GM18868 (cell line): ENCODE measurements around the gene MIB1.

ENCODE experiments used
- ATAC-seq: cut with Tn5 transposase; IDR thresholded peaks from one replicate; pipeline ENCODE4 v1.9.1; 2021; ENCODE audit warnings: mild to moderate bottlenecking, moderate library complexity; ENCODE audit not compliant: unreplicated experiment

MIB1 gene

DNA sequence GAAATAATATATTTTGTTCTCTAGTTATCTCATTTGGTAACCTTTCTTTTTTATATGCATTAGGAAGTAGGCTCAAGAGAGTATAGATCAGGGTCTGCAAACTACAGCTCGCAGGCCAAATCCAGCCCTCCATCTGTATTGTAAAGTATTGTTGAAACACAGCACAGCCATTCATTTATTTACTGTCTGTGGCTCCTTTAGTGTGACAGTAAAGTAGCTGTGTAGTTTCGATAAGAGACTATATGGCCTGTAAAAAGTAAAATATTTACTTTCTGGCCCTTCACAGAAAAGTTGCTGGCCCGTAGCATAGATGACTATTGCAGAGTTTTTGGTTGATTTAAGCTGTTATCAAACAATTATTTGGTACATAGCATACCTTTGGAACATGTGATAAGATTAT lies 67.6 kb downstream of the MIB1 start:
- ATAC-seq, result no peak

DNA sequence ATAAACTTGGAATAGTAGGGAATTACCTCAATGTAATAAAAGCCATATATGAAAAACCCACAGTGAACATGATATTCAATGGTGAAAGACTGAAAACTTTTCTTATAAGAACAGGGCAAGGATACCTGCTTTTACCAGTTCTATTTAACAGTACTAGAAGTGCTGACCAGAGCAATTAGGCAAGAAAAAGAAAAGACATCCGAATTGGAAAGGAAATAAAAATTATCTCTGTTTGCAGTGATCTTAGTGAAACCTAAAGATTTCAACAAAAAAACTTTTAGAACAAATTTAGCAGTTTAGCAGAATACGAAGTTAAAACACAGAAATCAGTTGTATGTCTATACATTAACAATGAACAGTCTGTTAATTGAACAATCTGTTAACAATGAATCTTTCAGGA lies 69.1 kb downstream of the MIB1 start:
- no peak for ATAC-seq

DNA sequence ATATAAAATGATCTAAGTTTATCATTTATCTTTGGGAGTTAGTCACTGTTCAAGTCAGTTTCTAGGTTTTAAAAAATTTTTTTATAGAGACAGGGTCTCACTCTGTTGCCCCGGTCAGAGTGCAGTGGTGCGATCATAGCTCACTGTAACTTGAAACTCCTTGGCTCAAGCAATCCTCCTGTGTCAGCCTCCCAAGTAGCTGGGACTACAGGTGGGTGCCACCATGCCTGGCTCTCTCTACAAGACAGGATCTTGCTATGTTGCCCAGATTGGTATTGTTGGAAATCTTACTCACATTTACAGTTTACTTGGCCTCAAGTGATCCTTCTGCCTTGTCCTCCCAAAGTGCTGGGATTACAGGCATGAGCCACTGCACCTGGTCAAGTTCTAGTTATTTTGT lies 74.5 kb downstream of the MIB1 start:
- no peak for ATAC-seq

DNA sequence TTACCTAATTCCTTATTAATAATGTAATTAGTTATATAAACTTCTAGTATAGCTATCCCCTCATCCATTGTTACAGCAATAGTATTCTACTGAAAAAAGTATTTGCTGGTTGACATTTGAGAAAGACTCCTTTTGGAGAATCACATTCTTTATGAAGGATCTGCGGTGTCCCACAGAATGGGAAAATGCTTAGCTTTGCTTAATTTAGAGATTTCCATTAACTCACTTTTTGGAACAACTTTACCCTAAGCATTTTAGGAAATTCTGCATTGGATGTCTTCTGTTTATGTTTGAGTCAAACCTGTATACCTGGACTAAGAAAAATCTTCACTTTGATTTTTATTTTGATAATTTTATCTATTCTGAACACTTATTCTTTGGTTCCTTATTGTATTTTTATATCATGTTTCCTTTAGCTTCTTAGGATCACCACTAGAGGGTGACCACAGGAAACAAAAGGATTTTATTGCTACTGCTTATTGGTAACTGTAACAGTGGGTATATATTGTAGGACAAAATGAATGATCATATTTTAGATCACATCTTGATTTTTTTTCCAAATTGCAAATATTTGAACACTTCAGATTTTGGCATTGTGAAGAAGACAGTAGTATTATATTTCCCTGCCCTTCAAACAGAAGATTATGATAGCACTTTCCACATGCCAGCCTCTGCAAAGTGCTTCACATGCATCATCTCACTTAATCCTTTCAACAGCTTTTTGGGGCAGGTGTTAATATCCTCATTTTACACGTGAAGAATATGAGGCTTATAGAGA lies 79.6 kb downstream of the MIB1 start:
- ATAC-seq, result no peak

DNA sequence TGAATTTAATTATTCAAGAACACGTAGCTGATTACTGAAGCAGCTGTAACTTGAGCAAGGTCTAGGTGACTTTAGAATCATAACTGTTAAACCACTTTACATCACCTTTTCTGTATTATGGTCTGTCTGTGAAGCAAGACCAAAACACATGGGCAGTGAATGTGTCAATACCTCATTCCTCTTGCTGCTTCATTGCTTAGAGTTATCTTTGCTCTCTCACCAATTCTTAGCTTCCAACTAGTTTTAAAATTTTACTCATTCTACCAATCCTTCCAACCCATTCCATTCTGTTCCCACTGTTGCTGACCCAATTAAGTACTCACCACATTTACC lies 80.2 kb downstream of the MIB1 start:
- no peak for ATAC-seq

DNA sequence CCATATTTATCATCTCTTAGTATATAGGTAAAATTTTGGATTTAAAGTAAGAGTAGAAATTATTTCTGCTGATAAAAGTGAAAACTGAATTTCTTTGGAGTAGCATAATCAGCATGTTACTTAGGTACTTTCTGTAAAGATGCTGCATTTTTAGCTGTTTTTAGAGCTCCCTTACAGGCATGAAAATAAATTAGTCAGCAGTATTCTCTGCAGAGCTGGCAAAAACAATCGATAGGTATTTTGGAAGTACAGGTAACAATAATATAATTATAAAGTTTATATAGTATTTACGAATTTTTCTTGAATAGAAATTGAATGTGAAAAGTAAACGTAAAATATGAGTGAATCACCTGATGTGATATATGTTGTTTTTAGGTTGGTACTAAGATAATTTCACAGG lies 83.3 kb downstream of the MIB1 start:
- ATAC-seq, result no peak

DNA sequence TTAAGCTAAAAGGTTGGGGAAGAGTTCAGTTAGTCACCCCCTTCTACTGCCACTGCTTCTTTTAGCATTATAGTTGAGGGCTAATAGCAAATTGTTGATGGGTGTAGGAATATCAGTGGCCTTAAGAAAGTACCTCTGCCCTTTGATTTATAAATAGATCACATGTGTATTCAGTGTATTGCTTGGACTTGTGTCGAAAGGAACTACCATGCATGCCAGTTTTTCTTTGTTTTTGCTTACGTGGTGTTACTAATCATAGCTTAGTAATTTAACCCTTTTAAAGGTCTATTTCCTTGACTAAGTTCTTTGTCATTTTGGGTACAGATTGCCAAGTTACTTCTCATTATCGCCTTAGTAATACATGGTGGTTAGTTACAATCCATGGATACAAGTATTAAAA lies 85.6 kb downstream of the MIB1 start:
- peak; percentile 40 for ATAC-seq

DNA sequence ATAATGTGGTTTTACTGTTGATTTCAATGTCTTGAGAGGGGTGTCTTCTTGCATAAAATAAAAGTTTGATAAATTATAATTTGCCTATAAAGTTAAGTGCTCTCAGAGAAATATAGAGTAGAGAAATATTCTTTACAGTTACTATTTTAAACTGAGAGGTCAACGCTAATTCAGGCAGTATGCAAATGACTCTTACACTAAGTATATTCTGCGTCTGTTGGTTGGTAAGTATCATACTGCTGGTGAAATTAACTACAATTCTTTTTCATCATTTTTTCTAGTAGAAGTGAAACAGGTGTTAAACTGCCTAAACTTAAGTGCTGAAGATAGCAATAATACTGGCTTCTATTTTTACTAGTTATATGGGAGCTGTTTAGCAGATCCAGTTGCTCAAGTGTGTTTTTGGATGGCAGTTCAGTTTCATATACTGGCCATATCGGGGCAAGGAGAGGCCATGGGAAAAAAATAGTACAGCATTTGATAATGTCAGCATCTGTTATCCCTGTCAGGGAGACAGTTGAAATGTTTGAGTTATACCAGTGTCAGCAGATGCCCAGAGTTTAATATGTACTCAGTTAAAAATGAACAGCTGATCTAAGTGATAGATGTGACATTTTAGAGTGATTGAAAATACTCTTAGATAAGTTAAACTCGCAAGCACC lies 86.2 kb downstream of the MIB1 start:
- ATAC-seq, result peak; percentile 56

DNA sequence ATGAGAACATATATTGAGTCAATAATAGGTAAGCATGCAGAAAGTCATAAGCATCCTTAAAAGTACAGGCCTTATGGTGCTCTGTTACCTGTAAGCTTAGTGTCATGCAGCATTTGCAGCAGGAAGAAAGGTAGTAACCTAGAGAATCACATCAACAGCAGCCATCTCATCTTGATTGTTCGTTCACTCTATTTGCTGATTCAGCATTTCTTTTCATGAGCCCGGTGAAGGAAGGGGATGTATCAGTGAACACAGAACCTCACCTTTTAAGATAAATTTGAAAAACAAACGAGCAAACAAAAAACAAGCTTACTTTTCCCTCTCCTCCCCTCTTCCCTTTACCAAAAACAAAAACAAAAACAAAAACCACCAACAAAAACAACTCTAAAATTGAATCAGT lies 89.9 kb downstream of the MIB1 start:
- ATAC-seq, result no peak

DNA sequence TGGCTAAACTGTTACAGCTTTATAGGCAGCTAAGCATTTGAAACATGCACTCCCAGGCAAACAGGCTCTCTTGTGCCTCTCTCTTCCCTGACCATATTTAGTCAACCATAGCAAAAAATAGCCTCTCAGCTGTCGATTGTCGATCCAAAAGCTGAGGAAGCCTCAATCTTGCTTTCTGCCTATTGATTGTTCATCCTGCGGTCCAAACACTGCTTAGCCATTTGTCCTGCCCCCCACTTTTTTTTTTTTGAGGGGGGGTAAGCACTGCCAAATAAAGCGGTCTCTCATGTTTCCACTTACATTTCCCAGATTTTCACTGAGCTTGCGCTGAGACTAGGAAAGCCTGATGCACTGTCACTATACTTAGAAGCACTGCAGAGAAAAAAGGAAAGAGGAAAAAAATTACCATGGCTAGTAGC lies 90.8 kb downstream of the MIB1 start:
- no peak for ATAC-seq

DNA sequence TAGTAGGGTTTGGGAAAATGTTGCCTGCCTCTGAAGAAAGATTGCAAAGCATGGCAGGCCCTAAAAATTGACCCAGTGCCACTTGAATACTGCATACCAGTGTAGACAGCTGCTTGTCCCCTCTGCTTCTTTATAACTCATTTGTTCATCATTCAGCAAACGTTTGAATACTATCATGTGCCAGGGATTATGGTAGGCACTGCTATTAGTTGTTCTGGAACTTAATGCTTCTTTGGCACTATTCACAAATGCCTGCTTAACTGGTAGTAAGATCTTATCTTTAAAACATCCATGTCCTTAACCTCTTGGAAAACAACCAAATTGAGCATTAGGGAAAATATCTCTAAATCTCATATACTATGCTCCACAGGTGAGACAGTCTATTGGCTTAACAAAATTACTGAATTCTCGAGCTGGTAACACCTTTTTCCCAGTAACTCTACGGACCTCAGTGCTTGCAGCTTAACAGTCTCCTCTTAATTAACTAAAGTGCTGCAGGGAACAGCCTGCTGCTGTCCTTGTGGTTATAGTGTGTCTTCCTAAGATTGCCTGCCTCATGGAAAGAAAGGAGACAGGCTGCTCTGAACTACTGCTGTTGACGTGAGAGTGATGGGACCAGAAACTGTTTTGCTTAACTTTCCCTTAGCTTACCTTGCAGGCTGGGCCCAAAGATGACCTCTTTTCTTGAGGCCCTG lies 93.2 kb downstream of the MIB1 start:
- no peak for ATAC-seq

DNA sequence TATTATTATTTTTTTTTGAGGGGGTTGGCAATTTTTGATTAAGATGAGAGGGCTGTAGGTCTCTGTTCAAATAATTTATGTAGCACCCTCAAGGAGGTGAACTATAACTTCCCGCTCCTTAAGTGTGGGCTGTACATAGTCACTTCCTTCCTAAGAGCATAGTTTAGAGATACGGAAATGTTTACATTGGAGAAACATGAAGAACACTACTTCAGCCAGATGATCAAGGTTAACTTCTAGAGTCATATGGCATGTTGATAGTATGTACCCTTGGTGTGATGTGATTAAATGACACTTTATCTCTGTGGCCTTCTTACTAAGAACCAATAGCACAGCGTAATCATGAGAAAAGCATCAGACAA lies 93.7 kb downstream of the MIB1 start:
- ATAC-seq, result no peak

DNA sequence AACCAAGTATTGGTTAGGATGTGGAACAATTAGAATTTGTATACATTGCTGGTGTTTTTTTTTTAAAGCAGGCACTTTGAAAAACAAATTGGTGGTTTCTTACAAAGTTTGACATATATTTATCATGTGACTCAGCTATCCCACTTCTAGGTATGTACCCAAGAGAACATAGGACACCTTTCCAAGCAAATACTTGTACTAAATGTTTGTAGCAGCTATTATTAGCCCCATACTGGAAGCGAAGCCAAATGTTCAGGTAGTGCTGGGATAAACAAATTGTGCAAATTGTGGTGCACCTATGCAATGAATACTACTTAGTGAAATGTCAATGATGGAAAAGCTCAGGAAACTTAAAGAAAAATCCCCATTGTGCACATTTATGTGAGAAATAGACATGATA lies 101.0 kb downstream of the MIB1 start:
- no peak for ATAC-seq

DNA sequence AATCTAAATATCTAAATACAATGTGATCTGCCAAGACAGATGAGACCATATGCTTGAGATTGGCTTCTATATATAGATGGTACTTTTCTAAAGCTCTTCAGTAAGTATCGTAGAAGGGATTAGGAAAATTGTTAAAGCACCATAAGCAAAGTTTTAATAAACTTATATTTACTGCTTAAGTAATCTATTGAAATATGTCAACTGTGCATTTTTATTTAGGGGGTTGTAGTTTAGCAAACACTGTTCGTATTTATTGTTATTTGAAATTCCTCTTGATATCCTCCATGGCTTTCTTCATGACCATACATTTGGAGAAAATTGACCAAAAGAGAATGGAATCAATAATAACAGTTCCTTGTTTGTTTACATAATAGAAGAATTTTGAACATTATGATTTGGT lies 102.7 kb downstream of the MIB1 start:
- no peak for ATAC-seq

DNA sequence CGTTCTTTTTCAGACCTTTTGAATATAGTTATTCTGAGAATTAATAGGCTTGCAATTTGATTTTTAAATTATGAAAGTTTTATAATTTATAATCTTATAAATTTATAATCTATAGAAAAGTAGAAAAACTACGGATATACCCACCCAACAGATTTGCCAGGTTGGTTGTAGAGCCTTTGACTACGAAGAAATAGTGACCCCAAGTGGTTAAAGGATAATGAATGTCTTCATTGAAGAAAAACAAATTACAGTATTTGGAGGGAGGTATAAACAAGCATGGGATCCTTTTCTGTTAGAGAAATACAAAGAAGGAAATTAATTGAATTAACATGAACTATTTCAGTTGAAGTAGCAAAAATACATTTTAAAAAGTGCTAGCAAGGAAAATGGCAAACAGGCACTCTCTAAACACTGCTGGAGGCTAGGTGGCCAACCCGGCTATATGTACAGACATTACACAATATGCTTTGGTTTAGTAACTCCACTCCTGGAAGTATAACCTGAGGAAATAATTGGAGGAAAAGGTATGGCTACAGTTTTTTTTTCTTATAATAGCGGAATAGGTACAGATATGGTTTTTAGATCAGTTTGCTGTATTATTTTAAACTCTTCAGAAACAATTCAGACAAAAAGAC lies 110.9 kb downstream of the MIB1 start:
- no peak for ATAC-seq

DNA sequence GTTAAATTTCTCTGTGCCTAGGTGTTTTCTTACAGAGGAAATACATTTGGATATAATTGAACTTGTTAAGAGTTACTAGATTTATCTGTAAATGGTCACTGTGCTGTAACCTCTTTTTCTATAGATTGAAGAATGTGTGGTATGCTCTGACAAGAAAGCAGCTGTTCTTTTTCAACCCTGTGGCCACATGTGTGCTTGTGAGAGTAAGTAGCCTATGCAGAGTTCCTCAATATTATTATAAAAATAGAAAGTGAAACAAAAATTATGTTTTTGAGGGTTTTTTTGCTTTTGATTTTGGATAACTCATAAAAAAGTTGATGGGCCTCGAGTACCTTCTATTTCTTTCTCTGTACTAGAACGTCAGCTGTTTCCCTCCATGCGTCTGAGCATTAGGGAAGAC lies 112.4 kb downstream of the MIB1 start:
- peak; percentile 94 for ATAC-seq

DNA sequence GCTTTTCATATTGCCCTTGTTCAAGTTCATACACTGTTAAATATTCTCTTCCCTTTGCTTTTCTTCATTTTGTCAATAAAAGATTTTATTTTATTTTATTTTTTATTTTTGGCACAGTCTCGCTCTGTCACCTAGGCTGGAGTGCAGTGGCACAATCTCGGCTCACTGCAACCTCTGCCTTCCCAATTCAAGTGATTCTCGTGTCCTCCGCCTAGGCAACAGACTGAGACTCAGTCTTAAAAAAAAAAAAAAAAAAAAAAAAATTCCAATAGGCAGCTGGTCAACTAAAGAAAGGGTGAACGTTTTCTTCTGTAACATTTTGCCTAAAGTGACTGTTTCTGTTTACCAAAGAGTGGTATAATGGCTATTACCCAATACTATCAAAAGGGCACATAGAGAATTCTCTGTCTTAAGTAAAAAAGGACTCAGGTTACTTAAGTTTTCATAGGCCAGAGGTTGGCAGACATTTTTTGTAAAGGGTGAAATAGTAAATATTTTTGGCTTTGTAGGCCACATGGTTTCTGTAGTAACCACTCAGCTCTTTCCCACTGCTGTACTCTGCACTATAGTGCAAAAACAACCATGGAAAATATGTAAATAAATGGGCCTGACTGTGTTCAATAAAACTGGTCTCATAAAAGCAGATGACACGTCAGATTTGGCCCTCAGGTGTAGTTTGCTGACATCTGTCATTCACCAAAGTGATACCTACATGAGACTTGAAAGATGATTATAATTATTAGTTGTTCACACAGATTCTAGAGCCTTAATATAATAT lies 113.4 kb downstream of the MIB1 start:
- ATAC-seq, result no peak

DNA sequence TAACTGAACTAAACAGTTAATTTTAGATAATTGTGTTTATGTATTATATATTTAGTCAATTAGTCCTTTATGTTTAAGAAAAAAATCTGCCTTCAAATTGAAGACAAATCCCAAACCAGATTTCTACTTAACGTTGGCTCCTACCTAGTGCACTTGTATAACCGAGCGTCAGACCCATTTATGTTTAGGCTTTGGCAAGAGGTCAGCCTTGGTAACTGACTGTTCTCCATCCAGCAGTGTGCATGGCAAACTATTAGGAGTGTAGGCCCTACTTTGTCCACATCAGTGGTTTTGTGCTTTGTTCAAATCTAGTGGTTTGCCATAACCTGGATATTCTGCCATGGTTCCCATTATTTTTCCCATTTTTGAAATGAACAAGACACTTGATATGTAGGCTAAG lies 114.8 kb downstream of the MIB1 start:
- ATAC-seq, result no peak

DNA sequence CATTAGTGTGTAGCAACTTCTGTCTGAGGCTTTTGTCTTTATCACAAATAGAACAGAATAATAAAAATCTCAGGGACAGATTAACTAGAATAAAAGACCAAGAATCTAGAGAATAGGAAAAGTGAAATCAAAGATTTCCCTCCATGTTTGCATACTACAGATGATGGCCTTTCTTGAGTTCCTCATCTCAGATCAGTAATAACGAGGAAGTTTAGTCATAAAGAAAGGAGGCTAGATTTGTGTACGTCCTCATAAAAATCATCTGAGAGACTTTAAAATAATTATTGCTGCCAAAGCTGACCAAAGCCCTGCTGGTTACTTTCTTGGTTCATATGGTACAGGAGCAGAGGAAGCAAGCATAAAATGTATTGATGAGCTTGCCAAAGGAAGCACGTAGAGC lies 117.3 kb downstream of the MIB1 start:
- ATAC-seq, result peak; percentile 55

DNA sequence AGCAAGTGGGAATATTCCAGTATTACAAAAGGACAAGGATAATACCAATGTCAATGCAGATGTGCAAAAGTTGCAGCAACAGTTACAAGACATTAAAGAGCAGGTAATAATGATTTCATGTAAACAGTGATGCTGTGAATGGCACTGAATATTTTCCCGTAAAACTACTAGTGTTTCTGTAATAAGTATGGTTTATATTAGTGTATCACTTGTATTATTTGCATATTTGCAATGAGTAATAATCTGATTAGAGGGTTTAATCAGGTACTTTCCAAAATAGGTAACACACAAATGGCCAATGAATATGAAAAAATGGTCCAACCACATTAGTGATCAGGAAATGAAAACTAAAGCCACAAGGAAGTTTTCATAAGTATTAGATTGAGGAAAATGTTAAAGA lies 118.0 kb downstream of the MIB1 start:
- ATAC-seq, result no peak

DNA sequence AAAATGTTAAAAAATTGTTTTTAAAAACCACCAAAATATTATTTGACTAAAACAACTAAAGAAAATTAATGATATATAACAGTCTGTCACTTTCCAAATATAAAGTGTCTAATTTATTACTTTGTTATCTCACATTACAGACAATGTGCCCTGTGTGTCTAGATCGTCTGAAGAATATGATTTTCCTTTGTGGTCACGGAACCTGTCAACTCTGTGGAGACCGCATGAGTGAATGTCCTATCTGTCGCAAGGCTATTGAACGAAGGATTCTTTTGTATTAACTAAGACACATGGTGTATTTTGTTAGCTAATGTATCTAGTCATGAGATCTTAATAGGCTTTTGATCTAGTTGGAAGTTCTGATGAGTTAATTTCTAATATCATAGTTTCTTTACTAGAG lies 123.8 kb downstream of the MIB1 start:
- no peak for ATAC-seq
